ENCODE data around the gene TTC39B. TPM values are rescaled to one million over a fixed set of nuclear protein-coding genes. Genes with fewer than 3 reads are reported as not detected.
"Not testable (repeated sequence)": the region's sequence is repeated elsewhere in the genome, so short reads cannot be mapped to it uniquely, and the experiment has no call there.

TTC39B gene
- total RNA-seq, 1 donor from 2014 or later = 7.1 TPM

GRCh38 chr9:15271403-15271802, 35.6 kb downstream of the TTC39B start:
- no peak for DNase-seq (ENCODE audit: low spot score)
- ATAC-seq = no peak

GRCh38 chr9:15268782-15269181, 38.2 kb downstream of the TTC39B start:
- no peak for ATAC-seq
- no peak for DNase-seq (ENCODE audit: low spot score)

- ATAC-seq = no peak
- DNase-seq (ENCODE audit: low spot score) = no peak
These were observed 38.7 kb downstream of the TTC39B start for GRCh38 chr9:15268317-15268716.

GRCh38 chr9:15264918-15265317, 42.1 kb downstream of the TTC39B start:
- DNase-seq (ENCODE audit: low spot score) (no peak), ATAC-seq (no peak)

GRCh38 chr9:15262581-15262980, 44.4 kb downstream of the TTC39B start:
- DNase-seq (ENCODE audit: low spot score) (no peak), ATAC-seq (no peak)

GRCh38 chr9:15256426-15256825, 50.6 kb downstream of the TTC39B start:
- no peak for DNase-seq (ENCODE audit: low spot score)

GRCh38 chr9:15253786-15254185, 53.2 kb downstream of the TTC39B start:
- DNase-seq (ENCODE audit: low spot score) (no peak), ATAC-seq (no peak)

More at GRCh38 chr9:15256426-15256825, 50.6 kb downstream of the TTC39B start:
- no peak for ATAC-seq

GRCh38 chr9:15253197-15253596, 53.8 kb downstream of the TTC39B start:
- ATAC-seq (no peak), DNase-seq (ENCODE audit: low spot score) (no peak)

GRCh38 chr9:15249981-15250380, 57.0 kb downstream of the TTC39B start:
- no peak for ATAC-seq

GRCh38 chr9:15249042-15249818, 57.8 kb downstream of the TTC39B start:
- DNase-seq (ENCODE audit: low spot score) = no peak
- ATAC-seq = no peak

More at GRCh38 chr9:15249981-15250380, 57.0 kb downstream of the TTC39B start:
- no peak for DNase-seq (ENCODE audit: low spot score)

GRCh38 chr9:15248621-15249020, 58.4 kb downstream of the TTC39B start:
- no peak for DNase-seq (ENCODE audit: low spot score)
- no peak for ATAC-seq

- ATAC-seq (no peak), DNase-seq (ENCODE audit: low spot score) (no peak)
These were observed 58.9 kb downstream of the TTC39B start for GRCh38 chr9:15248081-15248480.

GRCh38 chr9:15246708-15247107, 60.3 kb downstream of the TTC39B start:
- no peak for ATAC-seq
- DNase-seq (ENCODE audit: low spot score) = no peak

GRCh38 chr9:15246243-15246642, 60.8 kb downstream of the TTC39B start:
- no peak for ATAC-seq

GRCh38 chr9:15244001-15244441, 63.0 kb downstream of the TTC39B start:
- DNase-seq (ENCODE audit: low spot score) = no peak

More at GRCh38 chr9:15246243-15246642, 60.8 kb downstream of the TTC39B start:
- DNase-seq (ENCODE audit: low spot score) = no peak

GRCh38 chr9:15243081-15243480, 63.9 kb downstream of the TTC39B start:
- DNase-seq (ENCODE audit: low spot score) (no peak), ATAC-seq (no peak)

More at GRCh38 chr9:15244001-15244441, 63.0 kb downstream of the TTC39B start:
- ATAC-seq = no peak

- DNase-seq (ENCODE audit: low spot score) (no peak), ATAC-seq (no peak)
These were observed 66.1 kb downstream of the TTC39B start for GRCh38 chr9:15240927-15241326.

GRCh38 chr9:15239816-15240215, 67.2 kb downstream of the TTC39B start:
- no peak for ATAC-seq
- no peak for DNase-seq (ENCODE audit: low spot score)

GRCh38 chr9:15238646-15239045, 68.4 kb downstream of the TTC39B start:
- DNase-seq (ENCODE audit: low spot score) (no peak), ATAC-seq (no peak)

- ATAC-seq (no peak), DNase-seq (ENCODE audit: low spot score) (no peak)
These were observed 71.4 kb downstream of the TTC39B start for GRCh38 chr9:15235658-15236057.

- not testable (repeated sequence) for ATAC-seq; DNase-seq (ENCODE audit: low spot score)
These were observed 73.0 kb downstream of the TTC39B start for GRCh38 chr9:15233941-15234490.

- not testable (repeated sequence) for DNase-seq (ENCODE audit: low spot score)
These were observed 74.2 kb downstream of the TTC39B start for GRCh38 chr9:15232706-15233280.

More at GRCh38 chr9:15232706-15233280, 74.2 kb downstream of the TTC39B start:
- ATAC-seq = not testable (repeated sequence)

All from left lobe of liver (tissue), 2 donors.